GM21737 (cell line): ENCODE data around the gene RASD1.

Source experiments
- ATAC-seq: cut with Tn5 transposase; IDR thresholded peaks from one replicate; pipeline ENCODE4 v1.9.1; 2021; ENCODE audit warnings: mild to moderate bottlenecking, moderate library complexity; ENCODE audit not compliant: unreplicated experiment

RASD1 gene, protein sequence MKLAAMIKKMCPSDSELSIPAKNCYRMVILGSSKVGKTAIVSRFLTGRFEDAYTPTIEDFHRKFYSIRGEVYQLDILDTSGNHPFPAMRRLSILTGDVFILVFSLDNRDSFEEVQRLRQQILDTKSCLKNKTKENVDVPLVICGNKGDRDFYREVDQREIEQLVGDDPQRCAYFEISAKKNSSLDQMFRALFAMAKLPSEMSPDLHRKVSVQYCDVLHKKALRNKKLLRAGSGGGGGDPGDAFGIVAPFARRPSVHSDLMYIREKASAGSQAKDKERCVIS

GRCh38 chr17:17496189-17497064 is at the start of gene RASD1:
Gene RASD1, minus strand, starts transcription at chr17:17496395. Its CDS starts 214 bp downstream, at chr17:17496181.
- peak; percentile 49 for ATAC-seq

DNA sequence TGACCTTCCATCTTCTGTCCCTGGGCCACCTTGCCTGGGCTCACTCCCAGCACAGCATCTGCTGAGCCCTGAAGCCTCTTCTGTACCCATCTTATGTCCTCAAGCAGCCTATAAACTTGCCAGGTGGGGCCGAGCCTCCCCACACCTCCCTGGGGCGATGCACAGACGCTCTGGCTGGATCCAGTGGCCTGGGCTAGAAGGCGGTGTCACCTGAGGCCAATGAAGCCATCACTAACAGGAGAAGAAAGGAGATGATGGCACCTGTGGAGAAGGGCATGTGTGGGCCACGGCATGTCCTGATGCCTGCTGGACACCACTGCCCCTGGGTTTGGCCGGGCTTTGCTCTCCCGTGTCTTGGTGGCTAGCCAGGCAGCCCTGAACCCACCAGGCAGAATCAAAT is 49.8 kb upstream of the RASD1 start:
- ATAC-seq, result no peak

DNA sequence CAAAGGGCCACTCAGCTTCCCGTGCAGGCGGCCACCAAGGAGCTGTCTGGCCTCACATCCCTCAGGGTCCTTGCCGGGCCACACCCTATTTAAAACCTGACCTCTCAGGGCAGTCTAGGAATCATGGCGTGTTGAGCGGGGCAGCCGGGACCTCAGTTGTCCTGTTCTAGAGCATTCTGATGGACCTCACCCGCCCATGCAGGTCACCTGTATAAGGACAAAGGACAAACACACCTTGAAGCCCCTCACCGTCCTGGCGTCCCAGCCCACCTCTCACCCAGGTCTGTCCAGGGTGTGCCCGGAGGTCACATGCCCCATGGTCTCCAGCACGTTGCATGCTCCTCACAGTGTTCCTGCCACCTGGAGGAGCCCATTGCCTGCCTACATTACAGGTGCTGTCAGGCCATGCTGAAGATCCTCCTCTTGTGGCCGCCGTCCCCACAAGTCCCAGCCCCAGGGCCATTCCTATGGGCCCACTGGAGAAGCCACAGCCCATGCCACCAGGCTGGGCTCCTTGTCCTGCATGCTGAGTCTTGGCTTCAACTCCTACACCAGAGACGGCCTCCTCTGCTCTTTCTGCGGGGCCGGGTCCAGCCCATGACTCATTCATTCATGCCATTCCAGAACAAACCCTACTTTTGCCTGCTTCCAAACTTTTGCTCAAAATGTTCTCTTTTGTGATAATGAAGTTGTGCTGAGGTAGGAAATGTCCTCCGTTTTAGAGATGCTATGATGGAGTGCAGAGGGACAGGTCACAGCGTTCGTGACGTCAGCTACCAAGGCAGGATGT is 49.0 kb upstream of the RASD1 start:
- ATAC-seq, result no peak

DNA sequence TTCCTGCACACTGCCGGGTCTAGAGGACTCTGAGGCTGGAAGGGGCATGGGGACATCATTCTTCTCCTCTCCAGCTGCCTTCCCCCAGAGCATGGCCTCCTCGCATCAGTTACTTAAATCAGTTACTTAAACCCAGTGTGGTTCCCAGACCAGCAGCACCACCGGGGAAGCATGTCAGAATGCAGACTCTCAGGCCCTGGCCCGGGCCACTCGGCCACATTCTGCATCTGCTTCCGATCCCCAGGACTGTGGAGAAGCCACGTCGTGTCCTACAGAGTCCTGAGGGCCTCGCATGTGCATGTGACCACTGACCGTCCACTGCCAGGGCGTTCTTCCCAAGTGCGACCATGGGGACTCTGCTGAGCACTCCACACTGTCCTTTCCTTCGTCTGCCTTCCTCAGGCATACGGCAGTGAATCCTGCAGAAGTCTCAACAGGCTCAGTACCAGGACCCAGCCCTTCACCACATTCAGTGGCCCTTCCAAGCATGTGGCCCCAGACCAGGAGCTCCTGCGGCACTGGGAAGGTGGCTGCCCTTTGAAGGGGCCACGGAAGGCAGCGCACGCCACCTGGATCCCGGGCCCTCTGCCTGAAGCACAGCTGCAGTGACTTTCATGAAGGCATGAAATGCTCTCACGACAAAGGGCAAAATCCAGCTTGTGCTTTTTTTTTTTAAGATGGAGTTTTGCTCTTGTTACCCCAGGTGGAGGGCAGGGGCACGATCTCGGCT is 46.9 kb upstream of the RASD1 start:
- no peak for ATAC-seq

DNA sequence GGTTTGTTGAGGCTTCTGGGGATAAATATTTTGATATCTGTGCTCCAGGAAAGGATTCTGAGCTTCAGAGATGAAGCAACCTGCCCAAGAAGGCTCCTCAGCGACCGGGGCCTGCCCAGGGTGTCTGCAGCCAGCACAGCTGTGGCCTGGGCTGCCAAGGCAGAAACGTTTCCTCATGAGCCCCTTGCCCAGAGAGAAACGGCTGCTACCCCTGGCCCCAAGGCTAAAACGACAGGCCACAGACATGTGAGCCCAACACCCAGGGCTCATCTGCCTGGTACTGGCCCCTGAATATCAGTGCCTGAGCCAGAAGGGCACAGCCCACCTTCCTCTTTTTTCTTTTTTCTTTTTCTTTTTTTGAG is 45.4 kb upstream of the RASD1 start:
- ATAC-seq, result no peak

DNA sequence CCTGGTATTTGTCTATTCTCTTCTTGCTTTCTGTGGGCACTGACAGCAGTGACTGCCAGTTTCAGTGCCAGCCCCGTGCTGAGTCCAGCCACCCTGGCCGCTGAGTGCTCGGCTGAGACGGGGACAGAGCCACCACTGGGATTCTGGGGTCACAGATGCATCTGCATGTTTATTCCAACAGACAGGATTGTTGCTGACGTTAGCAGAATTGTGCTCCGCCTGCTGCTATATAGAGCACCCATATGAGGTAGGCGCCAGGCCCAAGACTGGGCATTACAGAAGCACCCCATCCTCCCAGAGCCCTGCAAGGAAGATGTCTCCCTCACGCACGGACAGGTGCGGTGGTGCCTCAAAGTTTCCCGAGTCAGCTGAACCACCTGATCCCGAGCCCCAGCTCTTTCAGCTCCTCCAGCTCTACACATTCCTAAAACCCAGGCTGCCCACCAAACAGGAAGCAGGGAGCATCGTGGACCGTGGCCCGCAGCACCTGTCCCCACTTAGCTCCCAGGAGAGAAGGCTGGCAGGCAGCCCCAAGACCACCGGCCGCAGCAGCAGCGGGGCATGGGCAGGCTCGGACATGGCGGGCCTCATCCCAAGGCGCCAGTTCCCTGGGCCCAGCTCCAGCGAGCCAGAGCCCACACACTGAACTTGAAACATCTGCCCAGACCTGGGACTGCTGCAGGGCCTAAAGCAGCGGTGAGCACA is 44.9 kb upstream of the RASD1 start:
- ATAC-seq, result no peak

DNA sequence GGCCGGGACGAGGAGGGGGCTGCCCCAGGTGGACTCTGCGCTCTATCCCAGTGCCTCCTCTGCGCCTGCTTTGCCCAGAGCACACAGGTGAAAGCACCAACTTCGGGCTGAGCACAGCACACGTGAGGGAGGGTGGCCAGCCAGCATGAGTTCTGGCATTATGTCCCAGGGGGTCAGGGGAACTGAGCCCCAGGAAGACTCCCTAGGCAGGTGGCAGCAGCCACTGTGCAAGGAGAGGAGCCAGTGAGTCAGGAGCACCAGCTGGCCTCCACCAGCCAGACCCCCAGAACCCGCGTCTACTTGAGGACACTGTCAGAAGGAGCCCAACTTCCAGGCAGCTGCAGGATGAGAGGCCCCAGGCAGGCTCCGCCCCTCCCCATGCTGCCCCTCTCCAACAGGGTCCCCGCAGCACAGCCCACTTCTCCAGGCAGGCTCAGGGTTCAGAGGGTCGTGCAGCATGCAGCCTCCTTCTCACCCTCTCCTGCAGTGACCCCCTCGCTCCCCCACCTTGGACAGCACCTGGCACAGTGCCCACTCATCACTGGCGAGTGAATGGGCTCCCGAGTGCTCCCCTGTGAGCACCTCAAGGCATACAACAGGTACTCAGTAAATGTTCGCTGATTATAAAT is 44.2 kb upstream of the RASD1 start:
- ATAC-seq, result no peak

DNA sequence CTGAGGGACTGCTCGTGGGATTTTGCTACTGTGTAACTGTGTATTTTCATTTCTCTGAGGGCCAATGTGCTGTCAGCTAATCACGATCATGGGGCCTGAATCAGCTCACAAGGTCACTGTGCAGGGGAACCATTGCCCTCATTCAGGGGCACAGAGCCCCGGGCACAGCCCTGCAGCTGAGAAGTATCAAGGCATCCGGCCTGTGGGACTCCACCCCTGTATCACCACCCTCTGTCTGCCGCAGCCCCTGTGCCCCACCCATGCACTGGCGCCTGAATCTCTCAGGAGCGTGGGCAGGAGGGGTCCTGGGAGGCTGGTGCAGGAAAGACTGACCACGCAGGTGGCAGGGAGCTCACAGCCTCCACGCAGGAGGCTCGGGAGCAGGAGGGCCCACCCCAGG is 43.4 kb upstream of the RASD1 start:
- no peak for ATAC-seq

DNA sequence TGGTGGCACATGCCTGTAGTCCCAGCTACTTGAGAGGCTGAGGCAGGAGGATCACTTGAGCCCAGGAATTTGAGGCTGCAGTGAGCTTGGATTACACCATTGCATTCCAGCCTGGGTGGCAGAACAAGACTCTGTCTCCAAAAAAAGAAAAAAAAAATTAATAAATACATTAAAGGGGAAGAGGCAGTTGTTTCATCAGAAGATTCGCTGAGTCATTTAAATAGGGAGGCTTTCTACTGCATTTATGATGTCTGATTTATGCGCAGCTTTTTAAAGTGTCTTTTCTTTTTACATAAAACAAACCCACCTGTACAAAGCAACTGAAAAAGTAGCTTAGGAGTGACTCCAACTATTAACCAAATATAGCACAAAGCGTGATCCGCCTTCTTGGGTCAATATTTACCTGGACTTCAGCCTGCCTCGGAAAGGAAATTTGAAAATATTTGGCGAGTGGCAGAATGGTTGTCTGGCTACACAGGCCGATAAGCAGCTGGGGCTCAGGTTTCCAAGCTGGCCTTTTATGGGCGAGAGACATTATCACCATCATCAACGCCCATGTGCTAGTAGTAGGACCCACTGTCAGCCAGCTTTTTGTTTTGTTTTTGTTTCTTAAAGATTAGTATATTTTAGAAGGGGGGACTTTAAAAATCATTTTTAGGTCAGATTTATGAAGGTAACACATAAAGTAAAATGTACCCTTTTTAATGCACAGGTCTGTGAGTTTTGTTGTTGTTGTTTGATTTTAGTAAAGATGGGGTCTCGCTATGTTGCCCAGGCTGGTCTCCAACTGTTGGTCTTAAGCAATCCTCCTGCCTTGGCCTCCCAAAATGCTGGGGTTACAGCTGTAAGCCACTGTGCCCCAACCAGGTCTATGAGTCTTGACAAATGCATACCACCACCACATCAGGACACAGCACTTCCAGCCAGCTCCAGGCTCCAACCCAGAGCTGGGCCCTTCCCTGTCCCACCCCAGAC is 42.5 kb upstream of the RASD1 start:
- no peak for ATAC-seq

DNA sequence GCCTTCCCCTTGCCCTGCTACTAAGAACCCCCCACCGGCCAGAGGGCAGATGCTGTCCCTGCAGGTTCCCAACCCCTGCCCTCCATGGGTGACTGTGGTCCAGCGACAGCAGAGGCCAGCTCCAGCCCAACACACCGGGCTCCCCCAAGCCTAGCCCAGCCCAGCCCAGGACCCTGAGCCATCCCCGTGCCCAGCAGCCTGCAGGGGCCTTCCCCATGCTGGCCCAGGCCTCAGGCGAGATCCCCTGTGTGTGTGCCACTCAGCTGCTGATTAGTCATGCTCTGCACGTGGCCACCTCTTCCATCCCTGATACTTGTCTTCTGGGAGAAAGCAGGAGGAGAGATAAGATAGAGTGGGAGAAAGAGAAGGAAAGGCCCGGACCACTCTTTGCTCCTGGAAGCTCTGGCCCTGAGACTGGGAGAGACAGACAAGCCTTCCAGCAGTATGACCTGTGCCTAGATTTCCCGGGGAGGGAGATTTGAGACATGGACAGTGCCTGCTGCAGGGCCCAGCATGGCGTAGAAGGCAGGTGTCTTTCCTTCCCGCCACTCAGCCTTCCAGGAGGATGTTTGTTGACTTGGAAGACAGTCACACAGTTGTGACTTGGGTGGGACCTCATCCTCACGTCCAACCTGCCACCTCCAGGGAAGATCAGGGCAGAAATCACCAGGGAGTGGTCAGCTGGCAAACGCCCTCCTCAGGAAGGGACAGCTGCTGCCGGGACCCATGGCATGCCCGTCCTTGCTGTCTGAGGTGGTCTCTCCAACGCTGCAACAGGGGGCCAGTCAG is 41.3 kb upstream of the RASD1 start:
- ATAC-seq, result no peak

DNA sequence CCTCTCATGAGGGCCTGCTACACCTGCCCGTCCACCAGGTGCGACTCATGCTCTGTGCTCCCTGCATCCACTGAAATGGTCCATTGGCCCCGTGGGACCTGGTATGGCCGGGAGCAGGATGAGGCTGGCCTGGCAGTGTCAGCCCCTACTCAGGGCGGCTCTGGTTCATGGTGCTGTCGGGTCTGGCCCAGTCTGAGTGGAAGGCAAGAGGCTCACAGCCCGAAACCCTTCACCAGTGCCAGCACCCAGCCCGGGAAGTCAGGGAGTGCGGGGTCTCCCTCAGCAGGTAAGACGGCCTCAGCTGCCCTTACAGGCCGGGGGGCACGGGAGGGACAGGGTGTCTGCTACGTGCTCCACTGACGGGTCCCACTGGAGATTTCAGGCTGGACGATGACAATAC is 40.5 kb upstream of the RASD1 start:
- ATAC-seq, result no peak

- no peak for ATAC-seq
These were observed 39.8 kb upstream of the RASD1 start for GRCh38 chr17:17535957-17536356.

- no peak for ATAC-seq
These were observed 37.8 kb upstream of the RASD1 start for GRCh38 chr17:17533901-17534441.

DNA sequence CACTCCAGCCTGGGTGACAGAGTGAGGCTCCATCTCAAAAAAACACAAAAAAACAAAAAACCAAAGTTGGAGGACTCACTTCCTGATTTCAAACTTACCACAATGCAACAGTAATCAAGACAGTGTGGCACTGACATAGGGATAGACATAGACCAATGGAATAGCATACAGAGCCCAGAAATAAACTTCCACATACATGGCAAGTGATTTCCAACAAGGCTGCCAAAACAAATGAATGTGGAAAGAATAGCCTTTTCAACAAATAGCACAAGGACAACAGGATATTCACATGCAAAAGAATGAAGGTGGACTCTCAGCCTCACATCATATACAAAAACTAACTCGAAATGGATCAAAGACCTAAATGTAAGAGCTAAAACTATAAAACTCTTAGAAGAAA is 36.8 kb upstream of the RASD1 start:
- ATAC-seq, result no peak

GRCh38 chr17:17531156-17531555 is 35.0 kb upstream of the RASD1 start:
- ATAC-seq, result no peak

DNA sequence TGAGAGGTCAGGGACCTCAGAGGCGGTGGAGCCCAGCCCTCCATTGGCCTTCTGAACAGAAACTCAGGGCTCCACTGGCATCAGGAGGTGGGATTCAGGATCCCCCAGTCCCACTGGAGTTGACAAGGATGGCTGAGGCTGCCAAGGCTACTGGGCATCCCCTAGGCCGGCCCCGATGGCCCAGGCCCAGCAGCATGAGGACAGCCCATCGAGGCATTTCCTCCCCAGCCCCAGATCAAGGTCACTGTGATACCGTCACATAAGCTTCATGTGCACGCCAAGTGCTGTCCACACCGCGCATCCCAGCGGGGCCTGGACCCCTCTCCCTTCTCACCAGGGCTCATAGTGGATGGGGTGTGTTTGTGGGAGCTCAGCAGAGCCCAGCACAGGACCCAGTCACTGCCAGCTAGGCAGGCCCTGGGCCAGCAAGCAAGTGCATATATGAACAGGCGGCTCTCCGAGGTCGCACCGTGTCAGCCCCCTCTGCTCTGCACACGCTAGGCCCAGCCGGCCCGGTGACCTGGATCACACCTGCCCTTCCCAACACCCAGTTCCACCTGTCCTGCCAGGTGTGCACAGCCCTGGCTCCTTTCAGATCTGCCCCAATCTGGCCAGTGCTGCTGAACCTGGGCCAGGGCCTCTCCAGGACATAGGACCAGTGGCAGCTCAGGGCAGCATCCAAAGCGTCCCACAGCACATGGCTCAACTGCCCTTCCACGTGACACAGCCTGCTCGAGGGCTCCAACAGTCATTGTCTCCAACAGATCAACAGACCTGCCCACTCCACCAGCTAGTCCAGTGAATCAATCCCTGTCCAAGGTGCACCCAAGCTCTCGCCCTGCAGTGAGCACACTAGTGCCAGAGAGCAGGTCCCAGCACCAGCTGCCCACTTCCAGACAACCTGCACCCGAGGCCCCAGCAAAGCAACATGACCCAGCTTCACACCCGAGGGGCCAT is 32.8 kb upstream of the RASD1 start:
- ATAC-seq, result no peak
